Gastrocnemius medialis (tissue), 4 donors: ENCODE data around the gene SBNO1.

ENCODE experiments used
- POLR2A ChIP-seq, 2 donors: fragments of 450-650 bp; IDR thresholded peaks; one replicate each; pipeline ENCODE4 v1.6.1; 2017; ENCODE audit warnings: antibody characterized with exemption in 2 of 2, mild to moderate bottlenecking in 2 of 2, moderate library complexity in 2 of 2
- TF ChIP-seq, protein P1 (sequence below), 5 experiments: fragments of 450-650 bp in 3 of 5; fragments of 200-600 bp in 2 of 5; sonication (generic) in 2 of 5; IDR thresholded peaks in 4 of 5; conservative IDR thresholded peaks in 1 of 5; 1 replicate in 4 of 5; 2 replicates in 1 of 5; pipeline ENCODE4 v1.5.1; 2016 to 2019; ENCODE audit warnings: antibody characterized with exemption in 5 of 5, mild to moderate bottlenecking in 3 of 5, moderate library complexity in 3 of 5

DNA sequence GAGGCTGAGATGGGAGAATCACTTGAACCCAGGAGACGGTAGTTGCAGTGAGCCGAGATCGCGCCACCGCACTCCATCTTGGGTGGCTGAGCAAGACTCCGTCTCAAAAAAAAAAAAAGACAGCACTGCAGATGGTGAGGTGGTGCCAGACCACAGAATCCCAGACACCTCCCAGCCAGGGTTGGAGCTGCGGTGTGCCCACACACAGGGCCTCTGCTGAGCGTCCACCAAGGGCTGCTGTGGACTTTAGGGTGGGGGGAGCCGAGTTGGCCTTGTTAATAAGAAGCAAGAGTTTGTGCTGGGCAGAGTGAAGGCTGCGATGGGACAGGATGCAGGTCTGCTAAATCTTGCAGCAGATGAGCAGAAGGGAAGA lies 33.5 kb upstream of the SBNO1 start:
- TF ChIP-seq, protein P1, sequence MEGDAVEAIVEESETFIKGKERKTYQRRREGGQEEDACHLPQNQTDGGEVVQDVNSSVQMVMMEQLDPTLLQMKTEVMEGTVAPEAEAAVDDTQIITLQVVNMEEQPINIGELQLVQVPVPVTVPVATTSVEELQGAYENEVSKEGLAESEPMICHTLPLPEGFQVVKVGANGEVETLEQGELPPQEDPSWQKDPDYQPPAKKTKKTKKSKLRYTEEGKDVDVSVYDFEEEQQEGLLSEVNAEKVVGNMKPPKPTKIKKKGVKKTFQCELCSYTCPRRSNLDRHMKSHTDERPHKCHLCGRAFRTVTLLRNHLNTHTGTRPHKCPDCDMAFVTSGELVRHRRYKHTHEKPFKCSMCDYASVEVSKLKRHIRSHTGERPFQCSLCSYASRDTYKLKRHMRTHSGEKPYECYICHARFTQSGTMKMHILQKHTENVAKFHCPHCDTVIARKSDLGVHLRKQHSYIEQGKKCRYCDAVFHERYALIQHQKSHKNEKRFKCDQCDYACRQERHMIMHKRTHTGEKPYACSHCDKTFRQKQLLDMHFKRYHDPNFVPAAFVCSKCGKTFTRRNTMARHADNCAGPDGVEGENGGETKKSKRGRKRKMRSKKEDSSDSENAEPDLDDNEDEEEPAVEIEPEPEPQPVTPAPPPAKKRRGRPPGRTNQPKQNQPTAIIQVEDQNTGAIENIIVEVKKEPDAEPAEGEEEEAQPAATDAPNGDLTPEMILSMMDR (IDR thresholded peaks at IDR 0.05 in 4 of 5, conservative IDR thresholded peaks at IDR 0.05 in 1 of 5): no peak
- no peak for TF ChIP-seq POLR2A (IDR thresholded peaks at IDR 0.05)
